Fibroblast of skin of right quadriceps (primary cell): ENCODE data around the gene MYL2.

Experiments
- DNase-seq: peaks from one replicate; pipeline ENCODE4 v3.0.0-alpha.2; 2013

Gene MYL2

DNA sequence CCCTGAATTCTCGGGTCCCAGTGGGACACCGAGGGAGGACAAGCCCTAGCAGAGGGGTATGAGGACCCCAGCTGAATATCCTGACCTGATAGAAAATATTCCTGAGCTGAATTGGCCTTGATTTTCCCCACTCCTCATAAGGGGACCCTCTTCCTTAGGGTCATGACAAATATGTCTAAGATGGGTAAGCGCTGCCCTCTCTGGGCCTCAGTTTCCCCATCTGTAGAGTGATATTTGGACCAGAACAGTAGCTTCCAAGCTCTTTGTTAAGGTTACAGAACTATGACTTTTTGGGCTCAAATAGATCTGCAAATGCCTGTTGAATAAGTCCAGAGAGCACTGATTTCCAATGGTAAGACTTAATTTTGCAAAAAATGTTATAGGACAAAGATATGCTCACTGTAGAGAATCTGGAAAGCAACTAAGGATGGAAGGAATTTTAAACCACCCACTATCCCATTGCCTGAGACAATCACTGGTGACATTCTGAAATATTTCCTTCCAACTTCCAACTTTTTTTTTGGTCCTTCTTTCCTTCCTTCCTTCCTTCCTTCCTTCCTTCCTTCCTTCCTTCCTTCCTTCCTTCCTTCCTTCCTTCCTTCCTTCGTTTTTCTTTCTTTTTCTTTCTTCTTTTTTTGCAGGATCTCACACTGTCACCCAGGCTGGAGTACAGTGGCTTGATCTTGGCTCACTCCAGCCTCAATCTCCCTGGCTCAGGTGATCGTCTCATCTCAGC lies 32.0 kb downstream of the MYL2 start:
- DNase-seq = no peak

DNA sequence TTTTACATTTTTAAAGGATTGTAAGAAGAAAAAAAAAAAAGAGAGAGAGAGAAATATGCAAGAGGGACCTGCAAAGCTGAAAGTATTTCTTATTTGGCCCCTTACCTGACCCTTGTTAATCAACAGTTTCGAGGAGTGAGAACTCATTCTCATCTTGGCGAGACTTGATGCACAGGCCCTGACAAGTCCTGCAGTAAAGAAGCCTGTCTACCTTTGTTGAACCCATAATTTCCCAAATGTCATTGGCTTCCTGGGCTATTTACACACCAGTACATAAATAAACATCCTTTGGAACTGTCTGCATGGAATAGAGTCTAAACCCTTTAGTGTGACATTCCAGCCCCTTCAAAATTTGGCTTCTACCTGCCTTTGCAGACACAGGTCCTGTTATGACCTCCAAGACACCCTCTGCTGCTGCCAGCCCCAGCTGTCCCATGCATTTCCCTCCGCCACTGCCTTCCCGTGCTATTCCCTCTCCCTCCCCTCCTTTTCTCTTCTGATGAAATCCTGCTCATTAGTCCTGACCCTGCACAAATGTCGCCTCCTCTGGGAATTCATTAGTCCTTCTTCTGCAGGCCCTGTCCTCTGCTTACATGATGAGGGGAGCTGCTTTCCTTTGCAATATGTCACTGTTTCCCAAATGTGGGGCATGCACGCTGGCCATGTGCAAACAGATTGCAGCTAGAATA lies 35.1 kb downstream of the MYL2 start:
- DNase-seq = no peak

DNA sequence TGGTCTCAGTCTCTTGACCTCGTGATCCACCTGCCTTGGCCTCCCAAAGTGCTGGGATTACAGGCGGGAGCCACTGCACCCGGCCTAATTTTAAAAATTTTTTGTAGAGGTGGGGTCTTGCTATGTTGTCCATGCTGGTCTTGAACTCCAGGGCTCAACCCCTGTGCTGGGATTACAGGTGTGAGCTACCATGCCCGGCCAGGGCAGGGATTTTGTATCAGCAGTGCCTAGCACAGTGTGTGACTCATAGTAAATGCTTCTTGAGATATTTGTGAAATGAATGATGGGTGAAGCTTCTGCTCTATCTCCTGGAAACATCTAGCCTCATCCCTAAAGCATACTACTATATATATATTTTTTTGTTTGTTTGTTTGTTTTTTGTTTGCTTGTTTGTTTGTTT lies 37.1 kb downstream of the MYL2 start:
- DNase-seq = no peak

DNA sequence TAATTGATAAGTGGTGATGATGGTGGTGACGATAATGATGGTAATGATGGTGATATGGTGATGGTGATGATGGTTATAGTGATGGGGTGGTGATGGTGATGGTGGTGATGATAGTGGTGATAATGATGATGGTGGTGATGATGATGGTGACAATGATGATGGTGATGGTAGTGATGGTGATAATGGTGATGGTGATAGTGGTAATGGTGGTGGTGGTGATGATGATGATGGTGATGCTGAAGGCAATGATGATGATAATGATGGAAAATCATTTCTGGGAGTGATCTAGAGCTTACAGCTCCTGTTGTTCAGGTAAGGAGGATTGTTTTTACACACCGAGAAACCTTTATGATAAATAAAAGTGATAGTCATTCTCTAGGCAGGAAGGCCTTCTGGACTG lies 39.7 kb downstream of the MYL2 start:
- no peak for DNase-seq

DNA sequence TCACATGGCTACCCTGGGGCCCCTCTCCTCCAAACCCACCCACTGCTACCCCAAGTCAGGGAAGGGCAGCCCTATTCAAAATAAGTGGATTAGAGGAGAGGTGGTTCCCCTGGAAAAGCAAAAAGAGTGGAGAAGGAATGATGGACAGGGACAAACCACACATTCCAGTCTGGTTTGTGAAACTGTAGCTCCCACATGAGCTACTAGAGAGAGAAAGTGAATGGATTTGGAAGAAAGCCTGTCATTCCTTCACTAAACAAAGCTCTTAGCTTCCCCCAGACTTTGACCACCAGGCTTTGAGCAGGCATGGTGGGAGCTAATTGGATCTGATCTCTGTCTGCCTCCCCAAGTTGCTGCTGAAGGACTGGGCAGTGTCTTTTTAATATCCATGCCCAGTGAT lies 45.6 kb downstream of the MYL2 start:
- DNase-seq = no peak

DNA sequence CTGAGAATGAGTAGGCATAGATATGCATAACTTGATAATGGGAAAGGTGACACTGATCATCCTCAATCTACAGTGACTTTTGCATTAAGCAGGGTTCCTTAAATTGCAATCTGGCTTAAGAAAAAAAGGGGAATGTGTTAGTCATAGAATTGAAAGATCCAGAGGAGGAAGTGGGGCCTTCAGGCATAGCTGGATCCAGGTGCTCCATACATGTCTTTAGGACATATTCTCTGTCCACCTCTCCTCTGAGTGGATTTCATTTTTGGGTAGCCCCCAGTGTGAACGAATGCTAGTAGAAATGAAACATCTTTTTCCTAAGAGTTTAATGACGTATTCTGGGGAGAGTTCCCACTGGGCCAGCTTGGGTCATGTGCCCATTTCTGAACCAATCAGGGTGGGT lies 46.0 kb downstream of the MYL2 start:
- no peak for DNase-seq

DNA sequence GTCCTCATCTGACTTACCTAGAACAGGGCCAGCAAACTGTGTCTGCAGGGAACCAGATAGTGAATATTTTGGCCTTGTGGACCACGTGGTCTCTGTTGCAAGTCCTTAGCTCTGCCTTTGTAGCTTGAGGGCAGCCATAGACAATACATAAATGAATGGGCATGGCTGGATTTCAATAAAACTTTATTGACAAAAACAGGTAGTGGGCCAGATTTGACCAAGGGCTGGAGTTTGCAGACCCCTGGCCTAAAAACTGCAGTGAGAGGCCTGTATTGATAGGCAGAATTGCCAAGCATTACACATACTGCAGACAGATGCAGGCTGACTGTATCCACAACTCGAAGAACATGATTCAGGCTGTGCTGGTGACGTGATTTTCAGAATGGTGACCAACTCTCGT lies 48.3 kb downstream of the MYL2 start:
- DNase-seq = no peak

DNA sequence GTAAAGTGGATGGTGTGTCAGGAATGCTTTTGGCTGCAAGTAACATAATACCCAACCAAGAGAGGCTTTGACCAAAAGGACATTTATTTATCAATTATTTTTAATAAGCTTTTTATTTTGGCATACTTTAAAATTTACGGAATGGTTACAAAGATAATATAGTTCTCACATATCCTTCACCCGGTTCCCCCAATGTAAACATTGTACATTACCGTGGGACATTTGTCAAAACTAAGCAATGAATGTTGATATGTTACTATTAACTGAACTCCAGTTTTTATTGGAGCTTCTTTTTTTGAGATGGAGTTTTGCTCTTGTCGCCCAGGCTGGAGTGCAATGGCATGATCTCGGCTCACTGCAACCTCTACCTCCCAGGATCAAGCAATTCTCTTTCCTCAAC lies 50.6 kb downstream of the MYL2 start:
- no peak for DNase-seq

DNA sequence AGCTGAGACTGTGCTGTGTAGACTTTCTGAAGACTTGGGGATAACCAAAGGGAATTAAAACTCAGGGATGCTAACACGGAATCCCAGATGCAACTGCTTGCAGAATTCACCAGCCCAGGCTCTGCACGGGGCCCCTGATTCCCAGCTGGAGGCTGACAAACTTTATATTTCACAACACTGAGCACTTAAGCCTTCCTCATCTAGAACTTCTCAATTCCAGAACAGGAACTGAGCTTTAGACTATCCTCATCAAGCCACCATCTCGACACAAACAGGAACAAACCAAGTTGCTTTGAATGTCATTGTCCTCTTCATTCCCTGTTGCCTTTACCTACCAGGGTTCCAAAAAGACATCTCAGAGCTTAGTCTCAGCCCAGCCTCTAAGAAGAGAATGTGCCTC lies 51.4 kb downstream of the MYL2 start:
- no peak for DNase-seq

DNA sequence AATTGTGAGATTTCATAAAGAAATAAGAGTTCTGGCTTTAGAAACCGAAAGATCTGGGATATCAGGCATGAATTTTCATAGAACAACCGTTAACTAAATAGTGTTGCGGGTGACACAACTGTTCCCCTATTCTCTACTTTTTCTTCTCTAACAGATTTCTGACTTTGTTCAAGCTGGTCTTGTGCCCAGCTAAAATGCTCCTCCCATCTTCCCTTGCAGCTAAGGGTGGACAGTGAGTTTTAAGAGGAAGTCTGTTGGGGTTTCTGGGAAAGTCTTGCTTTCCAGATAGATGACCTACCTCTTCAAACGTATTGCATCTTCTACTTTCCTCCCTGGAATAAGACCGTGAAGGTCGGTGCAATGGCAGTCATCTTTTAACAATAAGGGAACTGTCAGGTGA lies 54.9 kb downstream of the MYL2 start:
- no peak for DNase-seq

DNA sequence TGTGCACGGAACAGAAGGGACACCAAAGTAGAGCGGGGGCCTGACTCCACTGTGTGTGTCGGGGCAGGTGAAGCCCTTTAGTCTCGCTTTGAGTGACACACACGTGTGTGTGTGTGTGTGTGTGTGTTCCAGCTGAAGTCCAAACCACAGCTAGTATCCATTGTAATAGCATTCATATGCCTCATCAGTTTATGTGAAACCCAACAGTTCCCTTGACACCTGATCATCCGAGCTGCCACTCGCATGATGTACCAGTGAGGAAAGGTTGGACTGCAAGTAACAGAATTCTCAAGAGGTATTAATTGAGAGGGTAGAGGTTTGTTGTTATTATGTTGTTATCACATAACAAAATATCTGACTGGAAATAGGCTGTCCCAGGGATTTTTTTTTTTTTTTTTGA lies 57.2 kb downstream of the MYL2 start:
- no peak for DNase-seq

DNA sequence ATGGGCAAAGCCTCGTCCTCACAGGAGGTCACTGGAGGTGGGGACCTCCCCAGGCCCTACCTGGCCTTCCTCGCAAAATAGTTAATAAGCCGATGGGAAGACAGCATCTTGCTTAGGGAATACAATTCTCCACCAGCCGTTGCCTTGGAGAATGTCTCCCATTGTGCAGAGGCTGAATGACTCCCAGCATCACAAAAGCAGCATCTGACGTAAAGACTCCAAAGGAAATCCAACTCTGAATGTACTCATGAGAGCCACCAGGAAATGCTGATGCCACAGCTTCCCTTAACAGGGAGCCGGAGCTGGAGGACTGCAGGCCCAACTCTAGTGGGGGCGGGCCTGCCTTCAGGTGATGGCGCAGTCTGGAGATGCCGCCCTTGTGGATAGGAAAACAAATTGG lies 58.0 kb downstream of the MYL2 start:
- DNase-seq = no peak

DNA sequence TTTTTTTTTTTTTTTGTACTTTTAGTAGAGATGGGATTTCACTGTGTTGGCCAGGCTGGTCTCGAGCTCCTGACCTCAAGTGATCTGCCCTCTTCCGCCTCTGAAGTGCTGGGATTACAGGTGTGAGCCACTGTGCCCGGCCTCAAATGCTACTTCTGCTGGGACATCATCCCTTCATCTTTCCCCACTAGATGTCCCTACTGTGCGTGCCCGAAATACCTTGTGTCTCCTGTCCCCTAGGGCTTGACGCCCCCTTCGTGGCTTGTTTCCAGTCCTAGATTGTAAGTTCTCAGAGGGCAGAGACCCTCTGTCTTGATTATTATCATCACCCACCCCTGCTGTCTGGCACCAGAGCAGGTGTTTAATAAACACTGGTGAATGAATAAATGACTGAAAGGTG lies 58.6 kb downstream of the MYL2 start:
- DNase-seq = no peak
